IPS DF 4.7 (cell line): ENCODE measurements around the gene AGBL1.
"Not testable (repeated sequence)": the region's sequence is repeated elsewhere in the genome, so short reads cannot be mapped to it uniquely, and the experiment has no call there.

ENCODE experiments used
- DNase-seq: peaks from one replicate; pipeline ENCODE4 v3.0.0-alpha.2; 2013; ENCODE audit warnings: low spot score; ENCODE audit errors: extremely low read depth

The AGBL1 gene

GRCh38 chr15:86855307-86856291 lies 775.9 kb downstream of the AGBL1 start:
- no peak for DNase-seq

GRCh38 chr15:86857701-86858100 lies 778.0 kb downstream of the AGBL1 start:
- DNase-seq, result no peak

GRCh38 chr15:86863226-86863915 lies 783.7 kb downstream of the AGBL1 start:
- no peak for DNase-seq

- no peak for DNase-seq
These were observed 786.2 kb downstream of the AGBL1 start for GRCh38 chr15:86865920-86866319.

- DNase-seq, result no peak
These were observed 791.2 kb downstream of the AGBL1 start for GRCh38 chr15:86870846-86871245.

GRCh38 chr15:86871964-86872363 lies 792.3 kb downstream of the AGBL1 start:
- DNase-seq, result no peak

- no peak for DNase-seq
These were observed 793.1 kb downstream of the AGBL1 start for GRCh38 chr15:86872782-86873181.

GRCh38 chr15:86875067-86875466 lies 795.4 kb downstream of the AGBL1 start:
- no peak for DNase-seq

GRCh38 chr15:86876387-86876944 lies 796.8 kb downstream of the AGBL1 start:
- no peak for DNase-seq

GRCh38 chr15:86877171-86877631 lies 797.5 kb downstream of the AGBL1 start:
- DNase-seq, result no peak

- DNase-seq, result not testable (repeated sequence)
These were observed 799.2 kb downstream of the AGBL1 start for GRCh38 chr15:86878844-86879243.

GRCh38 chr15:86879250-86880229 lies 799.9 kb downstream of the AGBL1 start:
- no peak for DNase-seq

- no peak for DNase-seq
These were observed 805.9 kb downstream of the AGBL1 start for GRCh38 chr15:86885616-86886015.

- DNase-seq, result no peak
These were observed 813.2 kb downstream of the AGBL1 start for GRCh38 chr15:86892774-86893449.

- DNase-seq, result no peak
These were observed 814.6 kb downstream of the AGBL1 start for GRCh38 chr15:86894269-86894668.

GRCh38 chr15:86903642-86904421 lies 824.2 kb downstream of the AGBL1 start:
- no peak for DNase-seq

- no peak for DNase-seq
These were observed 826.1 kb downstream of the AGBL1 start for GRCh38 chr15:86905625-86906256.

- no peak for DNase-seq
These were observed 826.7 kb downstream of the AGBL1 start for GRCh38 chr15:86906376-86906775.

GRCh38 chr15:86911022-86911421 lies 831.4 kb downstream of the AGBL1 start:
- DNase-seq, result no peak
